Measurements from ENCODE around the gene A2ML1.

DNA sequence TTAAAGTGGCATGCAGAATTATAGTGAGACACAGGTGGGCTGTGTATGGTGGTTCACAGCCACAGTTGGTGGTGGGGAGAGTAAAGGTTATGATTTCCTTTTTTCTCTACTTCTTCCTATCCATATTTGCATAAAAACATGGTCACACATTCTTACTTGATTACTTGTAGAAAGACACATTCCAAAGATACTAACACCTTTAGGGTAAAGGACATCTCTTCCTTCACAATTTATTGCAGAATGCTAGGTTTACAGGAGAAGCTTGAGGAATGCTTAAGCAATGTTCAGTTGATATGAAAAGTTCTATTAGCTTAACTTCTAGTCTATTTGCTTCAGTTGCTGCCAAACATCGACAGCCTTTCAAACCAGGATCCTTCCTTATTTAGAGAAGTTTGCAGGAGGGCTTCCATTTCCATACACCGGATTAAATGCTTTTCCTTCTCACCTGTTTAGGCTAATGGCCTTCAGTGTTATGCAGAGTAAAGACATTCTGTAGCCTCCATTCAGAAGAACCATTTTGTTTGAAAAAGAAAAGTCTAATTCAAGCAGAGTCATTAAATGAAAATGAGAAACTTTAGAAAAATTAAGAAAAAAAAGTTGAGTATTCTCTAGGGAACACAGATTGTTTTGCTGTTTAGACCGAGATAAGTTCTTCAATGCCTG is 89.3 kb downstream of the A2ML1 start:
- TF ChIP-seq POLR2A (IDR thresholded peaks at IDR 0.05) = no peak
- TF ChIP-seq, protein P1, sequence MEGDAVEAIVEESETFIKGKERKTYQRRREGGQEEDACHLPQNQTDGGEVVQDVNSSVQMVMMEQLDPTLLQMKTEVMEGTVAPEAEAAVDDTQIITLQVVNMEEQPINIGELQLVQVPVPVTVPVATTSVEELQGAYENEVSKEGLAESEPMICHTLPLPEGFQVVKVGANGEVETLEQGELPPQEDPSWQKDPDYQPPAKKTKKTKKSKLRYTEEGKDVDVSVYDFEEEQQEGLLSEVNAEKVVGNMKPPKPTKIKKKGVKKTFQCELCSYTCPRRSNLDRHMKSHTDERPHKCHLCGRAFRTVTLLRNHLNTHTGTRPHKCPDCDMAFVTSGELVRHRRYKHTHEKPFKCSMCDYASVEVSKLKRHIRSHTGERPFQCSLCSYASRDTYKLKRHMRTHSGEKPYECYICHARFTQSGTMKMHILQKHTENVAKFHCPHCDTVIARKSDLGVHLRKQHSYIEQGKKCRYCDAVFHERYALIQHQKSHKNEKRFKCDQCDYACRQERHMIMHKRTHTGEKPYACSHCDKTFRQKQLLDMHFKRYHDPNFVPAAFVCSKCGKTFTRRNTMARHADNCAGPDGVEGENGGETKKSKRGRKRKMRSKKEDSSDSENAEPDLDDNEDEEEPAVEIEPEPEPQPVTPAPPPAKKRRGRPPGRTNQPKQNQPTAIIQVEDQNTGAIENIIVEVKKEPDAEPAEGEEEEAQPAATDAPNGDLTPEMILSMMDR (IDR thresholded peaks at IDR 0.05) = no peak
